HG02885 (cell line): ENCODE results near the gene CACNA1D.

Source experiments
- ATAC-seq: cut with Tn5 transposase; IDR thresholded peaks from one replicate; pipeline ENCODE4 v1.9.1; 2021; ENCODE audit warnings: mild to moderate bottlenecking; ENCODE audit not compliant: unreplicated experiment, poor library complexity

CACNA1D gene

DNA sequence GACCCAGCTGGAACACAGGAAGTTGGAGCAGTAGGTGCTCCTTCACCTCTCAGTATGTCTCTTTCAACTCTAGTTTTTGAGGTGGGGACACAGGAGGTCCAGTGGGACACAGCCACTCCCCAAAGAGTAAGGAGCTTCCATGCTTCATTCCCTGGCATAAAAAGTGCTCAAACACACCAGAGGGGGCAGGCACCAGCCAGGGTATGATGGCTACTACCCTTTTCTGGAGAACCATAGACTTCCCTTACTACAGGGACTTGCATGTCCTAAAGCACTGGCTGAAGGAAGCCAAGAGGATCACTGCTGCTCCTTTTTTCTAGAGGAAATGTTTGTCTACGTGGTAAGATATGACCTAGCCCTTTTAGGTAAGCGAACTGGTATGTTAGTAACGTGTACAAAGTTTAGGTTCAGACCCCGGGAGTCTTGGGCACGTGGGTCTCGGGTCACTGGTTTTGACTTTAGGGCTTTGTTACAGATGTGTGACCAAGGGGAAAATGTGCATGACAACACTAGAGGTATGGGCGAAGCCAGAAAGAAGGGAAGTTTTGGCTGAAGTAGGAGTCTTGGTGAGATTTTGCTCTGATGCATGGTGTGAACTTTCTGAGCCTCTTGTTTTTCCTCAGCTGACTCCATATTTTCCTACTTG is 363.8 kb downstream of the CACNA1D start:
- ATAC-seq = no peak

DNA sequence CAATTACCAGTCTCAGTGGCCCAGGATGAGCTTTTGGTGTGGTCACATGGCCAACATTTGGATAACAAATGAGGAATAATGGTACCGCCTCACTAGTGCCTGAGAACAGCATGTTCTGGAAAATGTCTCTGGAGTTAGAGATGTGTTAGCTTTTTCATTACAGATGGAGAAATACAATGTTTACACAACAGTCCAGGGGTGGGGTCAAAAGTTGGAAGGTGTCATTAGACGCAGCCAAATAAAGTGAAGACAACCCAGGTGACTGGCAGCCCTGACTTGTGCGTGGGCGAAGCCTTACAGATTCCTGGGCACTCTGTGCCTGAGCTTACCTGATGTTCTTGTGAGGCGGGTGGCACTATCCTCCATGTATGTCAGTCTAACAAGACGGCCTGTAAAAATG is 364.8 kb downstream of the CACNA1D start:
- no peak for ATAC-seq

DNA sequence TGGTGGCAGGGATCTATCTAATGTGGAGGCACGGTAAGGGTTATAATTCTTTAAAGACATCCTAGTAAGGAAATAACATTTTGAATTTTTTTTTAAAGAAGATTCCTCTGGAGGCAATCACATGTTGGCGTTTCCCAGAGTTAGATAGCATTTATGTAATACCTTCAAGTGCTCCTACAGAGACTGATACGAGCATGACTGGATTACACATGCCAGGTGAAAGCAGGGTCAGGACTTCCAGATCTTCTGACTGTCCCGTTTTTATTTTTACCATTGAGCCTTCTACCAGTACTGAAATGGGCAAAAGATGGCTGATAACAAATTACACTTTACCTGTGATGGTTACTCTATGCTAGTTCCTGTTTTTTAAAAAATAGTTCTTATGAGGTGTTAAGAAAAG is 365.8 kb downstream of the CACNA1D start:
- no peak for ATAC-seq

DNA sequence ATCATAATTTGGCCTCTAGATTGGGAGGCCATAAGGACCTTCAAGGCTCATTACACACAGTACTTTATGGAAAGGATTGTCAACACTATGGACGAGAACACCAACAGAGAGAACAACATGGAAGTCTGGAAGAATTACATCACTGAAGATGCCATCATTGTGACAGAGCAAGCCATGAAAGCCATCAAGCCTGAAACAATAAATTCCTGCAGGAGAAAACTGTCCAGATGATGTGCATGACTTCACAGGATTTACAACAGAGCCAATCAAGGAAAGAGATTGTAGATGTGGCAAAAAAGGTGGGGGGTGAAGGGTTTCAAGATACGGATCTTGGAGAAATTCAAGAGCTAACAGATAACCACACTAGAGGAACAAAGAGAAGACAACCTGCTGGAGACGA is 367.8 kb downstream of the CACNA1D start:
- no peak for ATAC-seq

DNA sequence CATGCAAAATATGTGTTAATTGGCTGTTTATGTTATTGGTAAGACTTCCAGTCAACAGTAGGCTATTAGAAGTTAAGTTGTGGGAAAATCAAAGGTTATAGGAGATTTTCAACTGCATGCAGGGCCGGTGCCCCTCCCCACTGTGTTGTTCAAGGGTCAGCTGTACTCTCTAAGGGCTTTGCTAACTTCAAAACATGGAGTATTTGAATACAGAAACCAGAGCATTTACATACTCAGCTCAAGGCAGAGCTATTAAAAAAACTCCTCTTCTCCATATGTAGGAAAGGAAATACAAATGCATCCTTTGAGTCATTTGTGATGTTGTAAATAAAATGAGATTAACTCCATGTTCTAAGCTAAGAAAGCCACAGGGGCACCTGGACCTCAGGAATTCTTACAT is 368.7 kb downstream of the CACNA1D start:
- no peak for ATAC-seq
